ENCODE results near the gene CSRP3.

DNA sequence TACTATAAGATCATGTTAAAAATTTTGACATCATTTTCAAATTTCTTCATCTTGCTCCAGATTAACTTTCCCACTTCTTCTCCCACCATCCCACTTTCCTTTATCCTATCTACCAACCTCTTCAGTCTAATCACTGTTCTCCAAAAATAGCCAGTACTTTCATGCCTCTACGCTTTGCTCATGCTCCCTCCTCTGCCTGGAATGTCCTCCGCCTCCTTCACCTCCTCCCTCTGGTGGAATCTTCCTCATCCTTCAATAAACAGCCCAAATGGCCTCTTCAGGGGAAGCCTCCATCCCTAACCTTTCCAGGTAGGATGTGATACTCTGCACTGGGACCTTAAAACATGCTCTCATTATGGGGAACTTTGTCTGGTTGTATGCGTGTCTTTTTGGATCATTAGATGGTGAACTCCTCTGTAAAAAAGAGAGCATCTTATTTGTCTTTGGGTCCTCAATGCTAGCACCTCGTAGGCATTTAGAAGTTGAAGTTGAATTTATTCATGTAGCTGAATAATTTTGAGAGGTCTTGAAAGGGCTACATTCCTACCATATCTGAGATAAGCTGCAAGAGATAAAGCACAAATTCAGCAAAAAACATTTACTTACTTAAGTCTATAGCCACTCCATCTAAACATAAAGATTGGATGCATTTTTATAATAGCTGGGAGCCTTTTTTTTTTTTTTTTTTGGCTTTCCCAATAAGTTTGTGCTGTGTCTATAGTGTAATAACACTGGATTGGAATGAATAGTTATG lies 8.0 kb upstream of the CSRP3 start:
- no peak for TF ChIP-seq POLR2A (IDR thresholded peaks at IDR 0.05)
- TF ChIP-seq, protein P1, sequence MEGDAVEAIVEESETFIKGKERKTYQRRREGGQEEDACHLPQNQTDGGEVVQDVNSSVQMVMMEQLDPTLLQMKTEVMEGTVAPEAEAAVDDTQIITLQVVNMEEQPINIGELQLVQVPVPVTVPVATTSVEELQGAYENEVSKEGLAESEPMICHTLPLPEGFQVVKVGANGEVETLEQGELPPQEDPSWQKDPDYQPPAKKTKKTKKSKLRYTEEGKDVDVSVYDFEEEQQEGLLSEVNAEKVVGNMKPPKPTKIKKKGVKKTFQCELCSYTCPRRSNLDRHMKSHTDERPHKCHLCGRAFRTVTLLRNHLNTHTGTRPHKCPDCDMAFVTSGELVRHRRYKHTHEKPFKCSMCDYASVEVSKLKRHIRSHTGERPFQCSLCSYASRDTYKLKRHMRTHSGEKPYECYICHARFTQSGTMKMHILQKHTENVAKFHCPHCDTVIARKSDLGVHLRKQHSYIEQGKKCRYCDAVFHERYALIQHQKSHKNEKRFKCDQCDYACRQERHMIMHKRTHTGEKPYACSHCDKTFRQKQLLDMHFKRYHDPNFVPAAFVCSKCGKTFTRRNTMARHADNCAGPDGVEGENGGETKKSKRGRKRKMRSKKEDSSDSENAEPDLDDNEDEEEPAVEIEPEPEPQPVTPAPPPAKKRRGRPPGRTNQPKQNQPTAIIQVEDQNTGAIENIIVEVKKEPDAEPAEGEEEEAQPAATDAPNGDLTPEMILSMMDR (IDR thresholded peaks at IDR 0.05) = no peak
